NCI-H774 (cell line): ENCODE data around the gene MFF.
"Not testable (repeated sequence)": the region's sequence is repeated elsewhere in the genome, so short reads cannot be mapped to it uniquely, and the experiment has no call there.

ENCODE experiments used
- DNase-seq: peaks from one replicate; lab custom pipeline; 2025; lab: John Stamatoyannopoulos, UW

The MFF gene

GRCh38 chr2:227335713-227336112 lies 10.7 kb downstream of the MFF start:
- no peak for DNase-seq

DNA sequence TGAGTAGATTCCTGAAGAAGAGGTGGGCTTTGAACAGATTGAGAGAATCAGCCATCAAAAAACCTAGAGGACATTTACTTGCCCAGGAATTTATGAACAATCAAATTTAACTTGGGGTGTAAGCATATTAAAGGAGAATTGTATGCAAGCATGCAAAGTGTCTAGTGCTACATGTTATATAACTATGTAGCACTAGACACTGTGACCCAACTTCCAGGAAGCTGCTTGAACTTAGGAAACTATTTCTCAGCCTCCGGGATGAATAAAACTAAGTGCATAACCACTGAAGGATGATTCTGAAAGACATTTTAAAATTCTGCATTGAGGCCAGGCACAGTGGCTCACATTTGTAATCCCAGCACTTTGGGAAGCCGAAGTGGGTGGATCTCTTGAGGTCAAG lies 12.4 kb downstream of the MFF start:
- DNase-seq = no peak

GRCh38 chr2:227339098-227339599 lies 14.1 kb downstream of the MFF start:
- no peak for DNase-seq

- no peak for DNase-seq
These were observed 15.1 kb downstream of the MFF start for GRCh38 chr2:227340106-227340505.

GRCh38 chr2:227341553-227341952 lies 16.5 kb downstream of the MFF start:
- DNase-seq = no peak

- DNase-seq = no peak
These were observed 19.2 kb downstream of the MFF start for GRCh38 chr2:227344231-227344630.

DNA sequence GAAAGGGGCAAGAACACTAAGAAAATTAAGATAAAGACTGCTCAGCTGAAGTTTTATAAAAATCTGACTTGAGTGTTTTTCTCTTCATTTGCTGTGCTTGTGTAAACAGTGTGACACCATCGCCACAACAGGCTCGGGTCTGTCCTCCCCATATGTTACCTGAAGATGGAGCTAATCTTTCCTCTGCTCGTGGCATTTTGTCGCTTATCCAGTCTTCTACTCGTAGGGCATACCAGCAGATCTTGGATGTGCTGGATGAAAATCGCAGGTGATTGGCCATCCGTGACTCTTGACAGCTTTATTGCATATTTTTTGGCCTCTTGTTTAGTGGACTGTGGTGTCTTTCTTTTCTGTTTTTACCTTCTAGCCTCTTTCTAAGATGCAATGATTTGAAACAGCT lies 22.1 kb downstream of the MFF start:
- no peak for DNase-seq

DNA sequence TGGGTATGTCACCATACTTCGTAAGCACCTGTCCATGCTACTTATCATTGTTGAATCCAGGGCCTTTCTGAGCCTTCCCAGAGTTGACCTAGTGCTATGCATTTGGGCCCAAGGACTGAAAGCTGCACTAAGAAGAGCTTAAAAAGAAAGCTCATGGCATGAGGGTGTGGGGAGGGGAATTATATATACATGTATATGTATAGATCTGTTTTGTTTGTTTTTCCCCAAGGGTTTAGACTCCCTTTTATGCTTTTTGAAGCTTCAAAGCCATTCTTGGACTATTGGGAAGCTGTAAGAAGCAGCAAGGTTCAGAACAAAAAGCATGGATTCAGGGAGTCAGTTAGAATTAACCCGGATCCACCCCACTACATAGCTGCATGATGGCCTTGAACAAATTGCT lies 23.3 kb downstream of the MFF start:
- DNase-seq = no peak

DNA sequence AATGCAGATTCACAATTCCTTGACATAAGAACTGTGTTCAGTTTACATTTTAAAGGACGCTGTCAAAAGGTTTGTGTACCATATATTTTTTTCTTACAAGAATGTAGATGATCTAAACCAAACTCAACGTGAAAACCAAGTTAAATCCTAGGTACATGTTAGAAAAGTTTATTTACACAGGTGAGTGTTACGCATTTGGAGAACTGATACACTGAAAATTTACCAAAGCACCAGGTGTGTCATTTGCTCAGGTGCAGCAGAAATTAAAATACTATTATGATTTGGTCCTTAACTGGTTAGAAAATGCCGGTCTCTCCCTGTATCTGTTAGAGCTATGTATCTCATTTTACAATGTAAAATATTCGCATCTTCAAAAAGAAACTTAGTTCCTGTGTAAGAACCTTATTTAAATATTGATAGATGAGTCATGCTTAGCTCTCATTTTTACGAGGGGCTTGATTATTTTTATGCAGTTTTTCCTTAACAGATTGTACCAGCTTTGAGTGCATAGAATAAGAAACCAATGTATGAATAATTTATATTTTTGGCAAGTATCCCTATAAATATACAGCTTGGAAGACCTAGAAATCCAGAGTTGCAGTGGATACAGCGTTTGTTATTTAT lies 25.1 kb downstream of the MFF start:
- no peak for DNase-seq

DNA sequence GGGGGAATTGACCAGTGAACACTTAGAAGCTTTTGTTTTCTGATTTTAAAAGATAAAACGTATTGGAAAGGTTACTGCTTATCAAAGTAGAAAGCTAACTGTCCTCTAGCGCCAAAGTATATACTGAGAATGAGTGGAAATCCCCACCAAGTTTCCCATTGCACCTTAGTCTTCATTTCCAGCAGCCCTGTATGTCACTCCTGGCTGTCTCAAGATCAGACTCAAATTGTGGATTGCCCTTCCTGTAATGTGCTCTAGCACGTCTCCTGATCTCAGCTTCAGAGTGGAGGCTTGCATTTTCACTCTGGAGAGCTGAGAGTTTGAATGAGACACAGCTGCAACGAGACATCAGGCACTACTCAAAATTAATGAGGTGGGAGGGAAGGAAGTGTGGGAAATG lies 26.6 kb downstream of the MFF start:
- DNase-seq = no peak

DNA sequence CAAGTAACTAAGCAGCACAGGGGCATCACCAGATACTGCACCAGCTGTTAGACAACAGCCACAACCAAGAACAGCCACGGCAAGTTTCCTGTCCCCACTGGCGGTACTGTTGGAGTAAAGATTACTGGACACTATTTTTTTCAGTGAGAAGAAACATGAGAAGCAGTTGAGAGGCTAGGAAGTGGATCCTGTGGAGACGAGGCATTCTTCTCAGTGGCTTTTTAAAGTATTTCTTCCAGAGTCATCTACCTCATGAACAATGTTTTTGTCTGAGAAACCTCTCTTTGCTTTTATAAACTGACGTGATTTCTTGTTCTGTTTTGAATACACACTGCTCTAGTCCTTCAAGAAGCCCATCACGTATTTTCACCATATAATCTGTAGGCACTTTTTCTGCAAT lies 35.3 kb downstream of the MFF start:
- no peak for DNase-seq

GRCh38 chr2:227363756-227364155 lies 38.7 kb downstream of the MFF start:
- DNase-seq = no peak

- not testable (repeated sequence) for DNase-seq
These were observed 39.7 kb downstream of the MFF start for GRCh38 chr2:227364585-227365263.

- no peak for DNase-seq
These were observed 40.8 kb downstream of the MFF start for GRCh38 chr2:227365833-227366232.

DNA sequence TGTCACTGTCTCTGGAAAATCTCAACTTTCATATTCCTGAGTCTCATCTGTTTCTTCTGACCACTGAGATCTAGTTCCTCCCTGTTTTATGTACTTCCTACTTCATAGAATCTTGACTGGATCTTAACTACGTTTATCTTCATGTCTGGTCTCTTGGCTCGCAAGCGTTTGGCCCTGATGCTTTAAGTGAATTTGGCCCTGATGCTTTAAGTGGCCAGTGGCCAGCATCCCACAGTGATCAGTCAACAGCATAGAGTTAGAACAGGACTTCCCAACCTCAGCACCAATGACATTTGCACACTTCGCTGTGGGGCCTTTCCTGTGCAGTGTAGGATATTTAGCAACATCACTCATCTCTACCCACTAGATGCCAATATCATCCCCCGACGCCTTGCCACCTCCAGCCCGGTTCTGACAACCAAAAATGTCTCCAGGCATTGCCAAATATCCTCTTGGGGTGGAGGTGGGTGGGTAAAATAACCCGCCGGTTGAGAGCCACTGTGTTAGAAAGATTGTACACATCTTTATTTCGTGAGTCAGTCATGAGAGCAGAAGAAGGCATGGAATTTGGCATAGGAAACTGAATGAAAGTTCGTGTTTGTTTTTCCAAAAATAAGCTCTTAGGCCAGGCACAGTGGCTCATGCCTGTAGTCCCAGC lies 41.8 kb downstream of the MFF start:
- DNase-seq = no peak

GRCh38 chr2:227367427-227367795 lies 42.4 kb downstream of the MFF start:
- DNase-seq = no peak

DNA sequence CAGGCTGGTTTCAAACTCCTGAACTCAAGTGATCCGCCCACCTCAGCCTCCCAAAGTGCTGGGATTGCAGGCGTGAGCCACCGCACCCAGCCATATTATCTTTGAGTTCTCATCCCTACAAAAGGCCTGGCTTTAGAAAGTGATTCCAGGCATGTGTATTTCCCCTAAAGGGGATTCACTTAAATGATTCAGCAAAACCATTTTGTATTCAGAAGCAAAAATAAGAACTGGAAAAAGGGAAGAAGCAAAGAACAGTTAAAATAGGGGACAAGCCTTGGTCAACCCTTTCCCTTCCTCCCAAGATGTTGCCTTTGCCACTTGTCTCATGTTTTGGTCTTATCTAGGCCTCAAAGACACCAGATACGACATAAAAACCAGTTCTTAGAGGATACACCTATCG lies 43.5 kb downstream of the MFF start:
- DNase-seq = no peak

GRCh38 chr2:227370092-227370491 lies 45.0 kb downstream of the MFF start:
- no peak for DNase-seq

- no peak for DNase-seq
These were observed 45.8 kb downstream of the MFF start for GRCh38 chr2:227370791-227371312.

DNA sequence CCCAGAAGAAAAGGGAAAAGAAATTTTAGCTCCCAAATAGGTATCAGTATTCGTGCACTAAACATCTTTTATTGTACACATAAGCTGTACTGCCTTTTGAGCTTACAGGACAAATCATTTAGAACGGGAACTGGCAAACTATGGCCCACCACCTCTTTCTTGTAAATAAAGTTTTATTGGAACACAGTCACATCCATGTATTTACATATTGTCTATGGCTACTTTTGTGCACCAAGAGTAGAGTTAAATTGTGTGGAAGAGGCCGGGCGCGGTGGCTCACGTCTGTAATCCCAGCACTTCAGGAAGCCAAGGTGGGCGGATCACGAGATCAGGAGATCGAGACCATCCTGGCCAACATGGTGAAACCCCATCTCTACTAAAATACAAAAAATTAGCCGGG lies 48.3 kb downstream of the MFF start:
- no peak for DNase-seq

GRCh38 chr2:227374158-227374557 lies 49.1 kb downstream of the MFF start:
- no peak for DNase-seq

GRCh38 chr2:227376656-227377396 lies 51.8 kb downstream of the MFF start:
- no peak for DNase-seq
